SU-DHL-6 (cell line): ENCODE data around the gene INO80B.

Experiments
- CTCF ChIP-seq: fragments of 200-600 bp; sonication (generic); IDR thresholded peaks from one replicate; pipeline ENCODE4 v1.5.1; 2017; ENCODE audit warnings: antibody characterized with exemption, mild to moderate bottlenecking, low read length, moderate library complexity; ENCODE audit not compliant: insufficient read depth, poor library complexity, severe bottlenecking
- EZH2phosphoT487 ChIP-seq: fragments of 200-600 bp; sonication (generic), shearing (Covaris generic); conservative IDR thresholded peaks from 2 replicates; pipeline ENCODE4 v1.6.1; 2018; ENCODE audit warnings: mild to moderate bottlenecking, antibody characterized with exemption, low read length, moderate library complexity, mixed read lengths

GRCh38 chr2:74486141-74486540 is 31.3 kb downstream of the INO80B start:
- TF ChIP-seq EZH2phosphoT487 (no peak), CTCF (no peak)
